ENCODE results near the gene CTTNBP2NL.
"Not testable (repeated sequence)": the region's sequence is repeated elsewhere in the genome, so short reads cannot be mapped to it uniquely, and the experiment has no call there.

Gene CTTNBP2NL

GRCh38 chr1:112386731-112387346, 9.2 kb upstream of the CTTNBP2NL start:
- Histone ChIP-seq H3K4me1 (ENCODE audit: control insufficient read depth, insufficient read depth, low read length) (no peaks in the 10 kb centered on the region), H3K4me3 (ENCODE audit: insufficient read depth, low read depth, low read length) (no peak overlapping the region), H3K27ac (ENCODE audit: insufficient read depth, low read depth, low read length, poor library complexity, severe bottlenecking) (no peak overlapping the region), H3K27me3 (ENCODE audit: control insufficient read depth, insufficient read depth, low read length, poor library complexity, severe bottlenecking) (no peaks in the 10 kb centered on the region), H3K9me3 (ENCODE audit: control insufficient read depth, low read length) (no peaks in the 10 kb centered on the region), H3K36me3 (ENCODE audit: control insufficient read depth, insufficient read depth, low read length) (no peaks in the 10 kb centered on the region)
- 87 to 97% methylated on average over 2 of the region's 2 CpGs for WGBS, 2 experiments

GRCh38 chr1:112387807-112388206, 8.2 kb upstream of the CTTNBP2NL start:
- H3K9me3 ChIP-seq (ENCODE audit: control insufficient read depth, low read length) = no peaks in the 10 kb centered on the region
- no peak overlapping the region for H3K27ac ChIP-seq (ENCODE audit: insufficient read depth, low read depth, low read length, poor library complexity, severe bottlenecking)
- no peaks in the 10 kb centered on the region for H3K4me1 ChIP-seq (ENCODE audit: control insufficient read depth, insufficient read depth, low read length)
- 93 to 94% methylated on average over 3 of the region's 3 CpGs for WGBS, 2 experiments
- H3K4me3 ChIP-seq (ENCODE audit: insufficient read depth, low read depth, low read length) = no peak overlapping the region
- H3K27me3 ChIP-seq (ENCODE audit: control insufficient read depth, insufficient read depth, low read length, poor library complexity, severe bottlenecking) = no peaks in the 10 kb centered on the region
- H3K36me3 ChIP-seq (ENCODE audit: control insufficient read depth, insufficient read depth, low read length) = no peaks in the 10 kb centered on the region

GRCh38 chr1:112388436-112388835, 7.6 kb upstream of the CTTNBP2NL start:
- no peak overlapping the region for H3K27ac ChIP-seq (ENCODE audit: insufficient read depth, low read depth, low read length, poor library complexity, severe bottlenecking)
- no peak overlapping the region for H3K4me3 ChIP-seq (ENCODE audit: insufficient read depth, low read depth, low read length)

GRCh38 chr1:112389689-112390088, 6.3 kb upstream of the CTTNBP2NL start:
- Histone ChIP-seq H3K27me3 (ENCODE audit: control insufficient read depth, insufficient read depth, low read length, poor library complexity, severe bottlenecking) (no peaks in the 10 kb centered on the region), H3K27ac (ENCODE audit: insufficient read depth, low read depth, low read length, poor library complexity, severe bottlenecking) (no peak overlapping the region), H3K4me3 (ENCODE audit: insufficient read depth, low read depth, low read length) (no peak overlapping the region), H3K4me1 (ENCODE audit: control insufficient read depth, insufficient read depth, low read length) (no peaks in the 10 kb centered on the region), H3K9me3 (ENCODE audit: control insufficient read depth, low read length) (no peaks in the 10 kb centered on the region), H3K36me3 (ENCODE audit: control insufficient read depth, insufficient read depth, low read length) (no peaks in the 10 kb centered on the region)
- 94 to 95% methylated on average over 6 of the region's 6 CpGs for WGBS, 2 experiments

More at GRCh38 chr1:112388436-112388835, 7.6 kb upstream of the CTTNBP2NL start:
- H3K4me1 ChIP-seq (ENCODE audit: control insufficient read depth, insufficient read depth, low read length) = no peaks in the 10 kb centered on the region
- 45 to 48% methylated on average over 3 of the region's 3 CpGs for WGBS, 2 experiments
- no peaks in the 10 kb centered on the region for H3K36me3 ChIP-seq (ENCODE audit: control insufficient read depth, insufficient read depth, low read length)
- H3K9me3 ChIP-seq (ENCODE audit: control insufficient read depth, low read length) = no peaks in the 10 kb centered on the region
- H3K27me3 ChIP-seq (ENCODE audit: control insufficient read depth, insufficient read depth, low read length, poor library complexity, severe bottlenecking) = no peaks in the 10 kb centered on the region

GRCh38 chr1:112390335-112390734, 5.7 kb upstream of the CTTNBP2NL start:
- not testable (repeated sequence) for H3K27me3 ChIP-seq (ENCODE audit: control insufficient read depth, insufficient read depth, low read length, poor library complexity, severe bottlenecking); H3K4me1 ChIP-seq (ENCODE audit: control insufficient read depth, insufficient read depth, low read length); H3K36me3 ChIP-seq (ENCODE audit: control insufficient read depth, insufficient read depth, low read length); H3K27ac ChIP-seq (ENCODE audit: insufficient read depth, low read depth, low read length, poor library complexity, severe bottlenecking); H3K9me3 ChIP-seq (ENCODE audit: control insufficient read depth, low read length); H3K4me3 ChIP-seq (ENCODE audit: insufficient read depth, low read depth, low read length)
- 90 to 92% methylated on average over 15 of the region's 15 CpGs for WGBS, 2 experiments

- Histone ChIP-seq H3K27me3 (ENCODE audit: control insufficient read depth, insufficient read depth, low read length, poor library complexity, severe bottlenecking) (no peaks in the 10 kb centered on the region), H3K4me1 (ENCODE audit: control insufficient read depth, insufficient read depth, low read length) (no peaks in the 10 kb centered on the region), H3K27ac (ENCODE audit: insufficient read depth, low read depth, low read length, poor library complexity, severe bottlenecking) (no peak overlapping the region), H3K9me3 (ENCODE audit: control insufficient read depth, low read length) (no peaks in the 10 kb centered on the region), H3K4me3 (ENCODE audit: insufficient read depth, low read depth, low read length) (peak overlapping the region; percentile 32), H3K36me3 (ENCODE audit: control insufficient read depth, insufficient read depth, low read length) (no peaks in the 10 kb centered on the region)
- 7 to 11% methylated on average over 12 to 15 of the region's 15 CpGs for WGBS, 2 experiments
These were observed 5.0 kb upstream of the CTTNBP2NL start for GRCh38 chr1:112390775-112391602.

- Histone ChIP-seq H3K9me3 (ENCODE audit: control insufficient read depth, low read length) (no peaks in the 10 kb centered on the region), H3K4me1 (ENCODE audit: control insufficient read depth, insufficient read depth, low read length) (no peaks in the 10 kb centered on the region), H3K36me3 (ENCODE audit: control insufficient read depth, insufficient read depth, low read length) (no peaks in the 10 kb centered on the region), H3K27ac (ENCODE audit: insufficient read depth, low read depth, low read length, poor library complexity, severe bottlenecking) (no peak overlapping the region), H3K4me3 (ENCODE audit: insufficient read depth, low read depth, low read length) (peak overlapping the region; percentile 32), H3K27me3 (ENCODE audit: control insufficient read depth, insufficient read depth, low read length, poor library complexity, severe bottlenecking) (no peaks in the 10 kb centered on the region)
- 89 to 95% methylated on average over 11 of the region's 11 CpGs for WGBS, 2 experiments
These were observed 4.4 kb upstream of the CTTNBP2NL start for GRCh38 chr1:112391603-112391940.

GRCh38 chr1:112393631-112393974, 2.4 kb upstream of the CTTNBP2NL start:
- Histone ChIP-seq H3K9me3 (ENCODE audit: control insufficient read depth, low read length) (no peaks in the 10 kb centered on the region), H3K27me3 (ENCODE audit: control insufficient read depth, insufficient read depth, low read length, poor library complexity, severe bottlenecking) (no peaks in the 10 kb centered on the region)
- 86 to 87% methylated on average over 3 of the region's 3 CpGs for WGBS, 2 experiments

GRCh38 chr1:112394743-112395062, 1.3 kb upstream of the CTTNBP2NL start:
- whole genome bisulfite sequencing, 2 experiments = 94 to 100% methylated on average over 1 of the region's 1 CpG
- no peaks in the 10 kb centered on the region for H3K27me3 ChIP-seq (ENCODE audit: control insufficient read depth, insufficient read depth, low read length, poor library complexity, severe bottlenecking)
- H3K4me1 ChIP-seq (ENCODE audit: control insufficient read depth, insufficient read depth, low read length) = peaks cover 3% of the 10 kb centered on the region
- no peaks in the 10 kb centered on the region for H3K36me3 ChIP-seq (ENCODE audit: control insufficient read depth, insufficient read depth, low read length)
- no peak overlapping the region for H3K4me3 ChIP-seq (ENCODE audit: insufficient read depth, low read depth, low read length)
- no peaks in the 10 kb centered on the region for H3K9me3 ChIP-seq (ENCODE audit: control insufficient read depth, low read length)
- H3K27ac ChIP-seq (ENCODE audit: insufficient read depth, low read depth, low read length, poor library complexity, severe bottlenecking) = no peak overlapping the region

More at GRCh38 chr1:112393631-112393974, 2.4 kb upstream of the CTTNBP2NL start:
- H3K4me3 ChIP-seq (ENCODE audit: insufficient read depth, low read depth, low read length) = no peak overlapping the region
- H3K4me1 ChIP-seq (ENCODE audit: control insufficient read depth, insufficient read depth, low read length) = peaks cover 3% of the 10 kb centered on the region
- no peak overlapping the region for H3K27ac ChIP-seq (ENCODE audit: insufficient read depth, low read depth, low read length, poor library complexity, severe bottlenecking)
- no peaks in the 10 kb centered on the region for H3K36me3 ChIP-seq (ENCODE audit: control insufficient read depth, insufficient read depth, low read length)

GRCh38 chr1:112395256-112395820, 676 bp upstream of the CTTNBP2NL start:
- Histone ChIP-seq H3K9me3 (ENCODE audit: control insufficient read depth, low read length) (no peaks in the 10 kb centered on the region), H3K27me3 (ENCODE audit: control insufficient read depth, insufficient read depth, low read length, poor library complexity, severe bottlenecking) (no peaks in the 10 kb centered on the region), H3K36me3 (ENCODE audit: control insufficient read depth, insufficient read depth, low read length) (no peaks in the 10 kb centered on the region), H3K27ac (ENCODE audit: insufficient read depth, low read depth, low read length, poor library complexity, severe bottlenecking) (peak overlapping the region; percentile 76), H3K4me1 (ENCODE audit: control insufficient read depth, insufficient read depth, low read length) (peaks cover 3% of the 10 kb centered on the region), H3K4me3 (ENCODE audit: insufficient read depth, low read depth, low read length) (peak overlapping the region; percentile 87)
- 13 to 16% methylated on average over 6 of the region's 6 CpGs for WGBS, 2 experiments

Measured in ectodermal cell (in vitro differentiated cells).